Activated naive CD4-positive, alpha-beta T cell treated with anti-CD3 and anti-CD28 coated beads, Interleukin-2, amount 50 U/mL, for 24 hours (primary cell): ENCODE data around the gene USP48.

Source experiments
- H3K27ac Mint-ChIP-seq: one replicate; pipeline ENCODE4 v1.8.0; 2021; ENCODE audit warnings: mild to moderate bottlenecking, mixed read lengths
- H3K27me3 Mint-ChIP-seq: one replicate; pipeline ENCODE4 v1.8.0; 2021; ENCODE audit warnings: mixed read lengths
- H3K36me3 Mint-ChIP-seq: one replicate; pipeline ENCODE4 v1.8.0; 2021; ENCODE audit warnings: mixed read lengths
- H3K4me1 Mint-ChIP-seq: one replicate; pipeline ENCODE4 v1.8.0; 2021; ENCODE audit warnings: mixed read lengths
- H3K4me3 Mint-ChIP-seq: one replicate; pipeline ENCODE4 v1.8.0; 2021; ENCODE audit warnings: mild to moderate bottlenecking, mixed read lengths
- H3K9me3 Mint-ChIP-seq: one replicate; pipeline ENCODE4 v1.8.0; 2021; ENCODE audit warnings: mixed read lengths

Gene USP48

DNA sequence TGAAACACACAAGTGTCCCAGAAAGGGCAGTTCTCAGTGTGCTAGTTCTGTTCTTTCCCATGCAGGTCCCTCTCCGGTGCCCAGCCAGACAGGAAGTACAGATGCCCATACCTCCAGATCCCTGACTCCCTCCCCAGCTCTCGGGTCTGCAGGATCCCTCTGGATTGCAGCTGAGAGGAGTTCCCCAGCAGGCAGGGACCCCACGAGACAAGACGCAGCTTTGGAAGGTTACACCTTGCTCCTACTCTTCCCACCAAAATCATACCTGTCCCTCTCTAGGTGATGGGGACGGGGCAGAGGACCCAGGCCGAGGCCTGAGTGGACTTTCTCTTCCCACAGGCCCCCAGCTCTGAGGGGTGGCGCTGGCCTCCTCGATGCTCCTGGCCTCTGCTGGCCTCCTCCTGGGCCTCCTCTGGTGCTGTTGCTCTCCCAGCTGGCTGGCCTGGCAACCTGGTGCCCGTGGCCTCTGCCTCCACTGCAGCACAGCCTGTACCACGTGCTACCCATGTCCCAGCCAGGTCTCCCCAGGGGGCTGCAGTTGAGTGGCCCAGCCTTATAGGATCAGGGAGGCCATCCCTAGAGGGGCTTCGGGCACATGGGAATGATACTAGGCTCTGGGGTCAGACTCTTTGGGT is 38.6 kb upstream of the USP48 start:
- H3K27me3 Mint-ChIP-seq = no peaks in the 10 kb centered on the region
- no peak overlapping the region for H3K27ac Mint-ChIP-seq
- H3K4me1 Mint-ChIP-seq = peaks cover 4% of the 10 kb centered on the region
- H3K9me3 Mint-ChIP-seq = no peaks in the 10 kb centered on the region
- no peak overlapping the region for H3K4me3 Mint-ChIP-seq
- H3K36me3 Mint-ChIP-seq = no peaks in the 10 kb centered on the region

DNA sequence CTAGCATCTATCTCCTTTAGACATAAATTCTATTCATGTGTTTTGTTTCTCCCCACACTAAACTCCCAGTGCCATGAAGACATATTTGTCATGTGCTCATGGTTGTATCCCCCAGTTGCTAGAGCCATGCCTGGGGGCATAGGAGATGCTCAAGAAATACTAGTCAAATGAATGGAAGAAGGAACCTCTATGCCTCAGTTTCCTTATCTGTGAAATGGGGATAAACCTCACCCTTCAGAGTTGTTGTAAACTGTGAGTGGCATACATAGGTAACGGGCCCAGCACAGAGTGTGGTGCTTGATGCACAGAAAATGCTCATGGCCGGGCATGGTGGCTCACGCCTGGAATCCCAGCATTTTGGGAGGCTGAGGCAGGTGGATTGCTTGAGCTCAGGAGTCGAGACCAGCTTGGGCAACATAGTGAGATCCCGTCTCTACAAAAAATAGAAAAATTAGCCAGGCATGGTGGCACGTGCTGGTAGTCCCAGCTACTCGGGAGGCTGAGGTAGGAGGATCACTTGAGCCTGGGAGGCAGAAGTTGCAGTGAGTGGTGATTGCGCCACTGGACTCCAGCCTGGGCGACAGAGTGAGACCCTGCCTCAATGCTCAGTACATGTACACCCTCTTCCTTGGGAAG is 37.8 kb upstream of the USP48 start:
- Mint-ChIP-seq H3K36me3 (no peaks in the 10 kb centered on the region), H3K4me1 (peaks cover 4% of the 10 kb centered on the region), H3K9me3 (no peaks in the 10 kb centered on the region), H3K27me3 (no peaks in the 10 kb centered on the region), H3K4me3 (no peak overlapping the region), H3K27ac (no peak overlapping the region)

DNA sequence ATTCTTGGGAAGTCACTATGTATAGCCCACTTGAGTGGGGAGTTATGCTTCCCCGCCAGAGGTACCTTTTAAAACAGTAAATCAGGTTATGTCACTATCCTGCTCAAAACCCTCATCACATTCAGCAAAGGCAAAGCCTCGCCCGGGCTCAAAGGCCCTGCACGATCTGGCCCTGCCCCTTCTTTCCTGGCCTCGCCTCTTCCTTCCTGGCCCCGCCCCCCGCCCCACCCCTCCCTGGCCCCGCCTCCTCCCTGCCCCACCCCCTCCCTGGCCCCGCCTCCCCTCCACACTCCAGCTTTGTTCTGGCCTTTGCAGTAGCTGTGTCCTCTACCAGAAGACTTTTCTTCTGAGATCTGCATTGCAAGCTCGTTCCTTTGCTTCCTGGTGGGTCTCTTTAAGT is 35.7 kb upstream of the USP48 start:
- Mint-ChIP-seq H3K36me3 (no peaks in the 10 kb centered on the region), H3K9me3 (no peaks in the 10 kb centered on the region), H3K4me3 (no peak overlapping the region), H3K27me3 (peaks cover 1% of the 10 kb centered on the region), H3K4me1 (peaks cover 10% of the 10 kb centered on the region), H3K27ac (no peak overlapping the region)

DNA sequence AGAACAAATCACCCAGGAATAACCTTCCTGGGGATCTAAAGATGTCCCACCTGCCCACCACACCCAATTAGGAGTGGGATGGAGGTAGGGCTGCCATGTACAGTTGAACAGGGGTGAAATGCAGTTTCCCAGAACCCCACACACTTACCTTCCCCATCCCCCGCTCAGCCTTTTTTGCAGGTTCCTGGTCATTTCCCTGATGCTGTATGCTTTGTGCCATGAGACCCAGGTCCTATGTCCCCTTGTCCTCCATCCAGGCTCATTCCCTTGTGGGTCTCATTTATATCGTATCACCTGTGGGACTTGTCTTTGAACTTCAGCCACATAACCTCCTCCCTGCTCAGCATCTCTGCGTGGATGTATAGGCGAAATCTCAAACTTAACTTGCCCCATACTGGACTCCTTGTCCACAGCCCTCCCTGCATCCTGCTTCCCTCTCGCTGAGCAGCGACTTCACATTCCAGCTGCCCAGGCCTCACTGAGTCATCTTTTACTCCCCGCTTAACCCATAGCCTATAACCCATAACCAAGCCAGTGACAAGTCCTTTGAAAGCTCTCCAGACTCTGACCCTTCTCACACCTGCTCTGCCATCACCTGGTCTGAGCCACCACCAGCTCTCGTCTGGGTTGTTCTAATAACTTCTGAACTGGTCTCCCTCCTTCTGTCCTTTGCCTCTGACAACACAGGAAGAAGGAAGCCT is 33.8 kb upstream of the USP48 start:
- no peaks in the 10 kb centered on the region for H3K36me3 Mint-ChIP-seq
- H3K27me3 Mint-ChIP-seq = peaks cover 5% of the 10 kb centered on the region
- H3K9me3 Mint-ChIP-seq = no peaks in the 10 kb centered on the region
- peaks cover 10% of the 10 kb centered on the region for H3K4me1 Mint-ChIP-seq
- no peak overlapping the region for H3K27ac Mint-ChIP-seq
- H3K4me3 Mint-ChIP-seq = no peak overlapping the region

DNA sequence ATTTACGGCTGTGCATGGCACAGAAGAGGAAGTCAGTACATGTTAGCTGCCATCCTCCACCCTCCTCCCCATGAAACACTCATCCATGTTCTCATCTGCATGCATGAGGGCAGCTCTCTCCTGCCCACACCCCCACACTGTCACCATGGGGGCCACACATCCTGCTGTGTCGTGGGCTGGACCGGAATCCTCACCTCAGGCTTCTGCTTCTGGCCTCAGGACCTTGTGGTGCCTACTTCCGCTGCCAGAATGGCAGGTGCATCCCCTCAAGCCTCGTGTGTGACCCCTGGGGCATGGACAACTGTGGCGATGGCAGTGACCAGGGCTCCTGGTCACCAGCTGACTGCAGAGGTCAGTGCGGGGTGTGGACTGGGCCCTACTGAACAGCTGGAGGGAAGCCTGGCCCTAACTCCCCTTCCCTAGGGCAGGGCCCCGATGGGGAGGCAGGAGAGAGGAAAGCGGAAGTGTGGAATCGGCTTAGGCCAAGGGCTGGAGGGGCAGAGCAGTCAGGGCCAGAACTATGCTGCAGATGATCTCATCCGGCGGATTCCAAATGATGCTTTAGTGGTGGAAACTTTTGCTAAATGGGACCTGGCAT is 32.9 kb upstream of the USP48 start:
- no peak overlapping the region for H3K4me3 Mint-ChIP-seq

DNA sequence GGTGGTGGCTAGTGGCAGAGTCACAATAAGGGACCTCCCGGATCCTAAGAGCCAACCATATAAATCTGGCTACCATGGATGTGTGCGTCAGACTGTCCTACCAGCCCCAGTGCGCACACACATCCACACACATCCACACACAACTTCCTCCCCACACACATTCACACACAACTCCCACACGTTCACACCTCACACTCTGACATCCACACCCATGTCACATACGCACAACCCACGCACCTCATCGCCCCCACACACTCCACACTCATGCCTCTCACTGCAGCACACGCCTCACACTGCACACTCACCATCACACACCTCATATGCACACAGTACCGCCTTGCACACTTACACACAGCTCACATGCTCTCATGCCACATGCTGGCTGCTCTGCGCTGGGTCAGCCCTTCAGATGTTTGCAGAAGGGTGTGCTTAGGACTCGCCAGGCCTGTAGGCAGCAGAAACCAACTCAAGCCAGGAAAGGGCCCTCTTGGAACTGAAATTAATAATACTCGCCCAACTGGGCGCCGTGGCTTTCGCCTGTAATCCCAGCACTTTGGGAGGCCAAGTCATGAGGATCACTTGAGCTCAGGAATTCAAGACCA is 32.1 kb upstream of the USP48 start:
- no peaks in the 10 kb centered on the region for H3K9me3 Mint-ChIP-seq
- no peak overlapping the region for H3K27ac Mint-ChIP-seq
- H3K27me3 Mint-ChIP-seq = peaks cover 8% of the 10 kb centered on the region
- peak overlapping the region; percentile 58 for H3K4me3 Mint-ChIP-seq
- H3K4me1 Mint-ChIP-seq = peaks cover 10% of the 10 kb centered on the region
- no peaks in the 10 kb centered on the region for H3K36me3 Mint-ChIP-seq

More for the DNA sequence above, 32.9 kb upstream of the USP48 start:
- Mint-ChIP-seq H3K36me3 (no peaks in the 10 kb centered on the region), H3K4me1 (peaks cover 10% of the 10 kb centered on the region), H3K9me3 (no peaks in the 10 kb centered on the region), H3K27me3 (peaks cover 7% of the 10 kb centered on the region), H3K27ac (no peak overlapping the region)

DNA sequence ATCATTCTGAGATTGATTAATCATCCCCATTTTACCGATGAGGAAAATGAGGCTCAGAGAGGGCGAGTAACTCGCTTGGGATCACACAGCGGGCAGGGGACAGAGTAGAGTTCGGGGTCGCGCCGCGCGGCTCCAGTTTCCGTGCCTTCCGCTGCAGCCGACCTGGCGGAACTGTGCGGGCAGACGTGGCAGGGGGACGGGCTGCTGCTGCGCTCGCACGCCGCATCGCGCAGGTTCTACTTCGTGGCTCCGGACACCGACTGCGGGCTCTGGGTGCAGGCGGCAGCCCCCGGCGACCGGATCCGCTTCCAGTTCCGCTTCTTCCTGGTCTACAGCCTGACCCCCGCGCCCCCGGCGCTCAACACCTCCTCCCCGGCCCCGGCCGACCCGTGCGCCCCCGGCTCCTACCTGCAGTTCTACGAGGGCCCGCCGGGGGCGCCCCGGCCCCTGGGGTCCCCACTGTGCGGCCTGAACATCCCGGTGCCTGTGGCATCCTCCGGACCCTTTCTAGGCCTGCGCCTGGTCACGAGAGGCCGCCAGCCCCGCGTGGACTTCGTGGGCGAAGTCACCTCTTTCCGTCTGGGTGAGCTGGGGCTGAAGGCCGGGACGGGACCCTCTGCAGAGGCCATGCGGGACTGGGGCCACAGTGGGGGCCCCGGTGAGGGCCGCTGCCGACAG is 31.4 kb upstream of the USP48 start:
- H3K27ac Mint-ChIP-seq = no peak overlapping the region
- H3K9me3 Mint-ChIP-seq = no peaks in the 10 kb centered on the region
- H3K4me3 Mint-ChIP-seq = peak overlapping the region; percentile 58
- H3K27me3 Mint-ChIP-seq = peaks cover 8% of the 10 kb centered on the region
- H3K4me1 Mint-ChIP-seq = peaks cover 10% of the 10 kb centered on the region
- H3K36me3 Mint-ChIP-seq = no peaks in the 10 kb centered on the region

DNA sequence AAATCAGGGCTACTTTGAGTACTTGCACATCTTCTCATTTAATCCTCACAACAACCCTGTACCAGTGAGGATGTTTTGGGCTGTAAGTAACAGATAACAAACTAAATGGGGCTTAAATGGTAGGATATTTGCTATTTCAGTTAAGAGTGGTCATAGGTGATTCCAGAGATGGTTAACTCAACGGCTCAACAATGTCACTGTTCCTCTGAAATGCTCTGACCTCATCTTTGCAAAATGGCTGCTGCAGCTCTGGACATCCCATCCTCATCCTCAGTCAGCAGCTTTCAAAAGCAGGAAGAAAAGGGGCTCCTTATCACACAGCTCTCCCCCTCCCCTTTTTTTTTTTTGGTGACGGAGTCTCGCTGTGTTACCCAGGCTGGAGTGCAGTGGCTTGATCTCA is 30.6 kb upstream of the USP48 start:
- H3K4me1 Mint-ChIP-seq = peaks cover 8% of the 10 kb centered on the region
- no peaks in the 10 kb centered on the region for H3K36me3 Mint-ChIP-seq
- no peaks in the 10 kb centered on the region for H3K9me3 Mint-ChIP-seq

DNA sequence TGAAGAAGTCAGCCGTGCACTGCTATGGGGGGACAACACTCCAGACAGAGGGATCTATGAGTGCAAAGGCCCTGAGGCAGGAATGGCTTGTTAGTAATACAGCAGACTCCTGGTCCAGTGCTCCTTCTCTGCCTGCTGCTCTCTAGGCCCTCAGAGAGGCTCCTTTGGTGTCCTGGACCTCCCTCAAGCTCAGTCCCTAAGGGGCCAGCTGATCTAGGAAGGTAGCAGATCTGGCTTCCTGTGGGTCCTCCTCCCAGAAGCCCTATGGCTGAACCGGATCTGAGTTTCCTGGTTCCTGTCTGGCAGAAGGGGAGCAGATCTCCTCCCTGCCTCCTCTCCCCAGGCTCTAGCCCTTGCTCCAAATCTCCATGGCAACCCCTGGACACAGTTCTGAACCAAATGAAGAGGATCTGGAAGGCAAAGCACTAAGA is 28.9 kb upstream of the USP48 start, which contains the start of gene LDLRAD2:
Gene LDLRAD2 (plus strand): TSS at position 391 of the 431 bp plus-strand sequence. CDS start 187 bp downstream, outside the sequence.
- Mint-ChIP-seq H3K36me3 (no peaks in the 10 kb centered on the region), H3K27ac (no peak within 1 kb of the TSS), H3K27me3 (peaks cover 8% of the 10 kb centered on the region), H3K9me3 (no peaks in the 10 kb centered on the region), H3K4me1 (peaks cover 5% of the 10 kb centered on the region), H3K4me3 (no peak within 1 kb of the TSS)

More for the DNA sequence above, 30.6 kb upstream of the USP48 start:
- peaks cover 8% of the 10 kb centered on the region for H3K27me3 Mint-ChIP-seq
- no peak overlapping the region for H3K4me3 Mint-ChIP-seq
- no peak overlapping the region for H3K27ac Mint-ChIP-seq

DNA sequence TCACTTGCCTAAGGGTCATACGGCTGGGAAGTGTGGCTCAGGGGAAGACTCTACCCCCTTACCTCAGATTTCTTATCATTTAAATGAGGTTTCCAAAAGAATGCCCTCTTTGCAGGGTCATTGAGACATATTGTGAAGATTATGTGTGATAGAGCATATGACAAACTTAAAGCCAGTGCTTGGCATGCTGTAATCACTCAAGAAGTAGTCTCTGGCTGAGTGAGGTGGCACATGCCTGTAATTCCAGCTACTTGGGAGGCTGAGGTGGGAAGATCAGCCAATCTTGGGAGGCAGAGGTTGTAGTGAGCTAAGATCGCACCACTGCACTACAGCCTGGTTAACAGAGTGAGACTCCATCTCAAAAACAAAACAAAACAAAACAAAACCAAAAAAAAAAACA is 21.6 kb upstream of the USP48 start:
- no peaks in the 10 kb centered on the region for H3K4me1 Mint-ChIP-seq
- H3K27me3 Mint-ChIP-seq = no peaks in the 10 kb centered on the region
- H3K4me3 Mint-ChIP-seq = no peak overlapping the region
- H3K27ac Mint-ChIP-seq = no peak overlapping the region
- no peaks in the 10 kb centered on the region for H3K9me3 Mint-ChIP-seq
- H3K36me3 Mint-ChIP-seq = no peaks in the 10 kb centered on the region

DNA sequence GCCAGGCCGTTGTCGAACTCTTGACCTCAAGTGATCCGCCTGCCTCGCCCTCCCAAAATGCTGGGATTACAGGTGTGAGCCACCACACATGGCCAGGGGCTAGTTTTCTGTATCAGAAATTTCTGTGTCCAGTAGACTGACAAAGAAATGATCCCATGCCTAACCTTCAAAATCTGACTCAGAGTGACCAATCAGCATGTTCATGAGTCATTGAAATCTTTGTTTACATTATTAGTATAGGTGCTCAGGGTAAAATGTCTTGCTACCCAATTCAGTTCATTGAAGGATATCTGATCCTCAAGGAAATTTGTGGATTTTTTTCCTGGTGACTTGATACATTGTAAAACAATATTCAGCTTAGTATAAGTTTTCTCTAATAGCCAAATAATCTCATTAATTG is 18.2 kb upstream of the USP48 start:
- H3K36me3 Mint-ChIP-seq = no peaks in the 10 kb centered on the region
- no peaks in the 10 kb centered on the region for H3K9me3 Mint-ChIP-seq
- no peak overlapping the region for H3K27ac Mint-ChIP-seq
- H3K4me1 Mint-ChIP-seq = no peaks in the 10 kb centered on the region
- H3K27me3 Mint-ChIP-seq = no peaks in the 10 kb centered on the region
- H3K4me3 Mint-ChIP-seq = no peak overlapping the region

DNA sequence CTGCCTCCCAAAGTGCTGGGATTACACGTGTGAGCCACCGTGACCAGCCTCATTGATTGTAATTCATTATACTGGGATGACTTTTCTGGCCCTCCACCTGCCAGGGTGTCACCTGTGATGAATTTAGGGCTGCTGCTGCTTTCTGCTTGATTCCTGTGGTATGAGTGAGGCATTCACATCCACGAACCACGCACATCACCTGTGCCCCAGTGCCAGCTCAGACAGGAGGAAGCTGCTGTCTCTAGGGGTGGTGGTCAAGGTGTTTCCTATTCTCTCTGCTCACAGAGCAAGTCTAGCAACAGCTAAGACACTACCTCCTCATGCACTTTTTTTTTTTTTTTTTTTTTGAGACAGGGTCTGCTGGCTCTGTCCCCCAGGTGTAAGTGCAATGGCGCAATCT is 16.8 kb upstream of the USP48 start:
- no peaks in the 10 kb centered on the region for H3K4me1 Mint-ChIP-seq
- H3K36me3 Mint-ChIP-seq = no peaks in the 10 kb centered on the region
- H3K27ac Mint-ChIP-seq = no peak overlapping the region
- H3K4me3 Mint-ChIP-seq = no peak overlapping the region
- H3K9me3 Mint-ChIP-seq = no peaks in the 10 kb centered on the region
- no peaks in the 10 kb centered on the region for H3K27me3 Mint-ChIP-seq

DNA sequence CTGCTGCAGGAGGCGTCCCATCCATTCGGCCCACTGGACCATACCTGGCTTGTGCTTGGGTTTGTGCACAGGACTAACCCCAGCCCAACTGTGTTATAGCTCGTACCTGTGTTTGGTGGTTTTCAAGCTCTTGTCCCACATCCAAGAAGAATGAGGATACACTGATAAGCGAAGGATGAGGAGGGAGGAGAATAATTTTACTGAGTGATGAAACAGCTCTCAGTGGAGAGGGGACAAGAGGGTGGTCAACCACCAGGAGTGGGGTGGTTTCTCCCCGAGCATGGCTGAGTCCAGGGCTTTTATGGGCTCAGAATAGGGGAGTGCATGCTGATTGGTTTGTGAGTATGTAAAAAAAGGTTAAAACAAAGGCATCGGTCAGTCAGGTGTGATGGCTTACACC is 12.1 kb upstream of the USP48 start:
- no peak overlapping the region for H3K27ac Mint-ChIP-seq
- H3K4me3 Mint-ChIP-seq = no peak overlapping the region
- no peaks in the 10 kb centered on the region for H3K4me1 Mint-ChIP-seq
- H3K27me3 Mint-ChIP-seq = no peaks in the 10 kb centered on the region
- no peaks in the 10 kb centered on the region for H3K9me3 Mint-ChIP-seq
- no peaks in the 10 kb centered on the region for H3K36me3 Mint-ChIP-seq

DNA sequence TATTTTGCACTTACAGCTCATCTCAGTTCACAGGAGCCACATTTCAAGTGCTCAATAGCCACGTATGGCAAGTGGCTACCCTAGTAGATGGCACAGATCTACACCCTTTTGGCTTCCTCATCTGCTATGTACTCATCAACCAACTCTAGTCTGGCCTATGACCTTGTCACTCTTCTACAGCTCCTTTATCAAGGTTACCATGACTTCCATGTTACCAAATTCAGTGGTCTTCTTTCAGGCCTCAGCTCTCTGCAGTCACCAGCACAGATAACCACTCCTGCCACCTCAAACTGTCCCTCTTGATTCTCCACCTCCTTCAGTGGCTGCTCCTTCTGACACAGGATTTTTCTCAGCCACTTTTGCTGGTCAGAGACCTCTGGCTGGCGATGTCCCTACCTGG is 11.7 kb upstream of the USP48 start:
- no peaks in the 10 kb centered on the region for H3K27me3 Mint-ChIP-seq
- H3K4me3 Mint-ChIP-seq = no peak overlapping the region
- no peaks in the 10 kb centered on the region for H3K4me1 Mint-ChIP-seq
- no peaks in the 10 kb centered on the region for H3K36me3 Mint-ChIP-seq
- H3K27ac Mint-ChIP-seq = no peak overlapping the region
- no peaks in the 10 kb centered on the region for H3K9me3 Mint-ChIP-seq

DNA sequence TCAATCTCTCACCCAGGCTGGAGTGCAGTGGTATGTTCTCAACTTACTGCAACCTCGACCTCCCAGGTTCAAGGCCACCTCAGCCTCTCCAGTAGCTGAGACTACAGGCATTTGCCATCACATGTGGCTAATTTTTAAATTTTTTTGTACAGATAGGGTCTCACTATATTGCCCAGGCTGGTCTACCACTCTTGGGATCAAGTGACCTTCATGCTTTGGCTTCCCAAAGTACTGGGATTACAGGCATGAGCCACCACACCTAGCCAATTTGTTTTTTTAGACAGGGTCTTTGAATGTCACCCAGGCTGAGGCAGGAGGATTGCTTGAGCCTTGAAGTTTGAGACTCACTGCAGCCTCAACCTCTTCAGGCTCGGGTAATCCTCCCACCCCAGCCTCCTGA is 10.2 kb upstream of the USP48 start:
- no peaks in the 10 kb centered on the region for H3K9me3 Mint-ChIP-seq
- no peak overlapping the region for H3K4me3 Mint-ChIP-seq

More for the DNA sequence above, 10.2 kb upstream of the USP48 start:
- no peaks in the 10 kb centered on the region for H3K4me1 Mint-ChIP-seq
- H3K27ac Mint-ChIP-seq = no peak overlapping the region
- H3K27me3 Mint-ChIP-seq = no peaks in the 10 kb centered on the region
- no peaks in the 10 kb centered on the region for H3K36me3 Mint-ChIP-seq
